ENCODE data around the gene ATP8B2. TPM values are rescaled to one million over a fixed set of nuclear protein-coding genes. Genes with fewer than 3 reads are reported as not detected.
A peak's percentile ranks its signal among the peaks of the same experiment; 100 is the strongest.

ATP8B2 gene
- total RNA-seq, 1 donor, result 231 TPM

DNA sequence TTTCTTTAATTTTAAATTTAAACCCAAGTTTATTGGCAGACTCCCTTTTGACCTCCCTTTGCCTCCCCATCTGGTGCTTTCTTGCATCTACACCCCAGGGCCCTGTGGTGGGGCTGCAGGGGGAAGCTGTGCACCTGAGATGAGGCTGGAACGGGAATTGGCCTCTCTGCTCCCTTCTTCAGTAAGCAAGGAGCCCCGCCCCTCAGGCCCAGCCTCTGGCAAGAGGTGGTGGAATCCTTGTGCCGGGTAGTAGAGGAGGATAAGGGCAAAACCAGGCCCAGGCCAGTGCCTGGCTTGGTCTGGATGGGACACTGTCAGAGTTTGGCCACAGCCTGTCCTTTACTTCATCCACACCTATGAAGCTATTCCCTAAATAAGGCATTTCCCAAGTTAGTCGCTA is 25.1 kb downstream of the ATP8B2 start:
- DNase-seq (ENCODE audit: low read depth), result no peak
- TF ChIP-seq, protein P1, sequence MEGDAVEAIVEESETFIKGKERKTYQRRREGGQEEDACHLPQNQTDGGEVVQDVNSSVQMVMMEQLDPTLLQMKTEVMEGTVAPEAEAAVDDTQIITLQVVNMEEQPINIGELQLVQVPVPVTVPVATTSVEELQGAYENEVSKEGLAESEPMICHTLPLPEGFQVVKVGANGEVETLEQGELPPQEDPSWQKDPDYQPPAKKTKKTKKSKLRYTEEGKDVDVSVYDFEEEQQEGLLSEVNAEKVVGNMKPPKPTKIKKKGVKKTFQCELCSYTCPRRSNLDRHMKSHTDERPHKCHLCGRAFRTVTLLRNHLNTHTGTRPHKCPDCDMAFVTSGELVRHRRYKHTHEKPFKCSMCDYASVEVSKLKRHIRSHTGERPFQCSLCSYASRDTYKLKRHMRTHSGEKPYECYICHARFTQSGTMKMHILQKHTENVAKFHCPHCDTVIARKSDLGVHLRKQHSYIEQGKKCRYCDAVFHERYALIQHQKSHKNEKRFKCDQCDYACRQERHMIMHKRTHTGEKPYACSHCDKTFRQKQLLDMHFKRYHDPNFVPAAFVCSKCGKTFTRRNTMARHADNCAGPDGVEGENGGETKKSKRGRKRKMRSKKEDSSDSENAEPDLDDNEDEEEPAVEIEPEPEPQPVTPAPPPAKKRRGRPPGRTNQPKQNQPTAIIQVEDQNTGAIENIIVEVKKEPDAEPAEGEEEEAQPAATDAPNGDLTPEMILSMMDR (IDR thresholded peaks at IDR 0.05; ENCODE audit: insufficient read depth, low read length), result no peak
- no peak overlapping the region for H3K4me3 ChIP-seq (ENCODE audit: low read depth, low read length)

DNA sequence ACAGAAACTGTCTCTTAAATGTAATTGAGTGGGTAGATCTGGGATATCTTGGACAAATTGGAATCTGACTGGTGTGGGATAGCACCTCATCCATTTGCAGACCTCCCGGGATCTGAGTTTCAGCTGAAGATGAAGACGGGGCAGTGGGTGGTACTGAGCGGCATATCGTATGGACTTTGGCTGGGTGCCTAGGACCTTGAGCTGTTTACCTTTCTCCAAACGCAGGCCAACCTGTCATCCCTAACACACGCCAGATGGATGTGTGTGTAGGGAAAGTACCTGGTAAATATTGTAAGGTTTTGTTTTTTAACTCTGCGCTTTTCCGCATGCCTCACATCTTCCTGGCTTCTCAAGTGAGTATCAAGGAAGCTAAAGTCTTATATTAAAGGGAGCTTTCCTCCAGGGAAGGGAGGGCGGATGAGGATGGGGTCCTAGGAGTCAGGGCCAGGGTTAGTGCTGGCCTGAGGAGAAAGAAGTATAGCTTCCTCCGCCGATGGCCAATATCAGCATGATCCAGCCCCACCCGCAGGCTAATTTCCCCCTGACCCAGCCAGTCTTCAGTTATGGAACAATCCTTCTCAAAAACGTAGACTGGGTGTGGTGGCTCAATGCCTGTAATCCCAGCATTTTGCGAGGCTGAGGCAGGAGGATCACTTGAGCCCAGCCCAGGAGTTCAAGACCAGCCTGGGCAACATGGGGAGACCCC is 26.2 kb downstream of the ATP8B2 start:
- H3K4me3 ChIP-seq (ENCODE audit: low read depth, low read length), result no peak overlapping the region
- TF ChIP-seq, protein P1 (IDR thresholded peaks at IDR 0.05; ENCODE audit: insufficient read depth, low read length), result no peak
- no peak for DNase-seq (ENCODE audit: low read depth)

DNA sequence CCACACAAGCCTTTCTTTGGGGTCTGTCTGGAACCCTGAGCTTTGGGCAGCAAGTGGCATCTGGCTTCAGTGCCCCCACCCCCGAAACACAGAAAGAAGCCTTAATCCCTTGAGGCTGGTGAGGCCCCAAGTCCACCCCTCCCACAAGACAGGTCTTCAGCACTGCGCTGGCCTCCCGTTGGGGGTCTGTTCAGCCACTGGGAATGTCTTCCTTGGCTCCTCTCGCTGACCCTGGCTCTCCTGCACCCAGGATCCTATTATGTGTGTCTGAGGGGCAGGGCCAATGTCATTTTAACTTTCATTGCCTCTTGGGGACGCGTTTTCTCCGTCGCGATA is 26.9 kb downstream of the ATP8B2 start:
- TF ChIP-seq, protein P1 (IDR thresholded peaks at IDR 0.05; ENCODE audit: insufficient read depth, low read length), result no peak
- H3K4me3 ChIP-seq (ENCODE audit: low read depth, low read length), result no peak overlapping the region
- no peak for DNase-seq (ENCODE audit: low read depth)

DNA sequence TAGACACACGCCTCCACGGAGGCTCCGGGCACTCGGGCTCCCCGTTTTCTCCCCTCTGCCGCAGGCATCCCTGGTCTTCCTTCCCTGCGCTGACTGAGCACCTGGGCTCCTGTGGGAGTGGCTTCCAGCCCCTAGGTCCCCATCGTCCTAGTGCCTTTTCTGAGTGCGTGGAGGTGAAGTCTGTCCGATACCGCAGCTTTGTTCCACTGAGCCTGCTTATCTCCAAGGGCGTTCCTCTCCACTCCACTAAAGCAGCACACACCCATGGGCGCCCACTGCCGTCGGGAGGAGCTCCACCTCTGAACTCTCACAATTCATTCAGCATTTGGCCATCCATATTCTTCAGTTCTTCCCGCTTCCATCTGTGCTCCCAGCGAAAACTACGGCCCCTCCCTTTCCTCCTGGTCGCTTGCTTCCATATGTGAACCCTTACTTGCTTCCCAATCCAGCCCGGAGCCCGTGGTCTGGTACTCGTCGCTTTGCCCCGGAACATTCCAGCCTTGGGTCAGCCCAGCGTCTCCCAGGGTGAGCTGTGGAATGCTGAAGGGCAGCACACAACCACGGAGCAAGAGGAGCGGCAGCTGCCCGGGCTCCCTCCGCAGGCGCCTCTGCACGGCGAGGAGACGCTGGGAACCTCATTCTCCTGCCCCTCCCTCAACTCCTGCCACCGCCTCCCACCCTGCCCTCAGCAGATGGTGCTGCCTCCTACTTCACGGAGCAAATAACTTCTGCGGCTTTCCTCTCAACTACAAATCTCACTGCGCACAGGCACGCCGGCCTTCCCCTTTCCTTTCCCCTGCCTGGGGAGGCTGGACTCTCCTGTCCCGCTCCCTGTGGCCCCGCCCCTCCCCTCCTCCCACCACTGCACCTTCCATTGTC is 27.5 kb downstream of the ATP8B2 start:
- TF ChIP-seq, protein P1 (IDR thresholded peaks at IDR 0.05; ENCODE audit: insufficient read depth, low read length), result peak; percentile 19
- DNase-seq (ENCODE audit: low read depth), result peak; percentile 66
- H3K4me3 ChIP-seq (ENCODE audit: low read depth, low read length), result peak overlapping the region; percentile 40

DNA sequence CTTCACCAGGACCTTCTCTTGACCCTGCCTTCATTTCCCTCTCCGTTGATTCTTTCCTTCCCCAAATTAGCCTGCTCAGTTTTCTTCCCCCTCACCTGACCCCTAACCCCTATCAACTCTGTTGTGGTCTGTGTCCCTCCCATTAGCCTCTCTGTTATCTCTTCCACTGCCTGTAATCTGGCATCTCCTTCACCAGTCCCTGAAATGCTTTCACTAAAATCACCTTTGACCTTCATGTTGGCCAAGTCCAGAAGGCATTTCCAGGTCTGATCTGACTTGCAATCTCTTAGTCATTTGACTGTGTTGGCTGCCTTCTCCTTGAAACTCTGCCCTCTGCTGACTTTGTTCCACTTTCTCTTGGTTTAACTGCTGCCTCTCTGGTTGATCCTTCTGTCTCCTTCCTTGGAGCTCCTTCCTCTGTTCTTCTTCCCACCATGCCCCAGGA is 28.2 kb downstream of the ATP8B2 start:
- peak; percentile 80 for DNase-seq (ENCODE audit: low read depth)
- H3K4me3 ChIP-seq (ENCODE audit: low read depth, low read length), result no peak overlapping the region
- TF ChIP-seq, protein P1 (IDR thresholded peaks at IDR 0.05; ENCODE audit: insufficient read depth, low read length), result peak; percentile 47

DNA sequence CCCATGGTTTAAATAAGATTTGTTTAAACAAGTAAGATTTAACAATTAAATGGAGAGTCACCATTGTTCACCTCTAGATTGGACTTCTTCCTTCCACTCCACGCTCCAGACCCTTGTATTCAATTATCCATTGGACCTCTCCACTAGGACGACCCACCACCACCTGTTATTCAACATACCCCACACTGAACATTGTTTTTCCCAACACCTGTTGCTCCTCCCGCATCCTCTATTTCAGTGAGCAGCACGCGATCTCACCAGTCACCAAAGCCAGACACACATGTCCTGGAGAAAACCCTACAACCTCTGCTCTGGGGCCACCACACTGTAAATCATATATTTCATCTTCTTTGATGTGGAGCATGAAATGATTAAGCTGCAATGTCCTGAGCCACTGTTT is 28.6 kb downstream of the ATP8B2 start:
- no peak for DNase-seq (ENCODE audit: low read depth)
- H3K4me3 ChIP-seq (ENCODE audit: low read depth, low read length), result no peak overlapping the region
- TF ChIP-seq, protein P1 (IDR thresholded peaks at IDR 0.05; ENCODE audit: insufficient read depth, low read length), result no peak

All from fibroblast of the aortic adventitia (primary cell).